IPS-15b (cell line): ENCODE measurements around the gene RAD51B.

Source experiments
- H3K27me3 ChIP-seq: one replicate; pipeline ENCODE4 v1.6.1; 2013; ENCODE audit warnings: low read length; ENCODE audit not compliant: control insufficient read depth, insufficient read depth
- H3K36me3 ChIP-seq: one replicate; pipeline ENCODE4 v1.6.1; 2013; ENCODE audit warnings: low read length; ENCODE audit not compliant: control insufficient read depth, insufficient read depth
- H3K4me1 ChIP-seq: one replicate; pipeline ENCODE4 v1.6.1; 2013; ENCODE audit warnings: mild to moderate bottlenecking, low read length; ENCODE audit not compliant: control insufficient read depth, insufficient read depth
- H3K4me3 ChIP-seq: one replicate; pipeline ENCODE4 v1.5.1; 2013; ENCODE audit warnings: low read depth, low read length
- H3K9ac ChIP-seq: one replicate; pipeline ENCODE4 v1.6.1; 2013; ENCODE audit warnings: low read depth, mild to moderate bottlenecking, low read length
- H3K9me3 ChIP-seq: one replicate; pipeline ENCODE4 v1.6.1; 2013; ENCODE audit warnings: mild to moderate bottlenecking, low read length; ENCODE audit not compliant: control insufficient read depth, insufficient read depth

Gene RAD51B

GRCh38 chr14:68513137-68513536 is 693.6 kb downstream of the RAD51B start:
- Histone ChIP-seq H3K4me3 (no peak overlapping the region), H3K9me3 (no peaks in the 10 kb centered on the region), H3K9ac (no peak overlapping the region), H3K27me3 (no peaks in the 10 kb centered on the region), H3K4me1 (no peaks in the 10 kb centered on the region), H3K36me3 (no peaks in the 10 kb centered on the region)

DNA sequence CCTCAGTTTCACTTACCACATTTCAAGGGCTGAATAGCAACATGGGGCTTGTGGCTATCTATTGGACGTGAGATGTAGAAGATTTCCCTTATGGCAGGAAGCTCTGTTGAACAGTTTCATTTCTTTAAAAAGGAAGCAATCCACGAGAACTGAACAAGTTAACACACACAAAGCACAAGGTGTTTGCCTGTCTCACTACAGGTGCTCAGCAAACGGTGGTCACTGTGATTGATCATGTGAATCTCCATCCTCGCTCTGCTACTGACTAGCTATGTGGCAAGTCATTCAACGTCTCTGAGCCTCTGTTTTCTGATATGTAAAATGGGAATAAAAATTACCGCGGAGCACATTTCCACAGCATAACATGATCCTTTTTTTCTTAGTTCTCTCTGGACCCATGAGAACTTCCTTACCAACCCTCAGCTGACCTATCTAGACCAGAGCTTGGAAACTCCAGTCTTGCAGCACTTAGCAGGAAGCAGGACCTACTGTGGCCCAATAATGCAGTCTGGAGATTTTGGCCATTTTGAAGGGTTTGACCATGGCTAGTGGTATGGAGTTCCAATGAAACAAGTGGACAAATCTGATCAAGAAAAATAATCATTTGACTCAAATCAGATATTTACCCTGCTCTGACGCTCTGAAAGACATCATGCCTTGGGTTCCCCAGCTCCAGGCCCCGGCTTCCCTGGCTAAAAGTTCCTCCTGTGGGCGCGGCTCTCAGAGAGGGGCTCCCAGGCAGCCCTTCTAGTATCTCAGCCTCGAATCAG is 694.4 kb downstream of the RAD51B start:
- H3K36me3 ChIP-seq: no peaks in the 10 kb centered on the region

DNA sequence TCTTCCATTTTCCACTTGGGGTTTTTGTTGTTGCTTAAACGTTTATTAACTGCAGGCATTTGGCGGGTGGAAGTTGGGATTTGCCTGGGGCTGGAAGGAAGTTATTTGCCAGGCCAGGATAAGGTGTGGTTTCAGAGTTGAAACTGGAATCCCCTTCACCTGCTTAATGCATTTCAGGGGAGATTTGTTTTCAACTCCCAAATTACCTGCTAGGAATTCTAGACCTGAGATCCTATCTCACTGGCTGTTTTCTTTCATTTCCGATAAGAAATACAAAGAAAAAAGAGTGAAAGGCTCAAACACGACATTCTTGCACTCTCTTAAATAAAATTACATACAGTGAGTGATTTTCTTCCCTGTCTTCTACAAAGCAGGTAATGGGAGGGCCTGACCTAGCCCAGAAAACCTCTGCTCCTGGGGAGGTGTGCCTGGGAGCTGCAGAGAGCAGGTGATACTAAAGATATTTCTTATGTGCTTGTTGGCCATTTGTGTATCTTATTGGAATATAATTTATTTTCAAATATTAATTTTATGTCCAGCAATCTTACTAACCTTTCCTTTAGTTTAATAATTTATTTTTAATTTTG is 695.1 kb downstream of the RAD51B start:
- Histone ChIP-seq H3K4me3 (no peak overlapping the region), H3K4me1 (no peaks in the 10 kb centered on the region), H3K9me3 (no peaks in the 10 kb centered on the region), H3K9ac (no peak overlapping the region), H3K36me3 (no peaks in the 10 kb centered on the region), H3K27me3 (no peaks in the 10 kb centered on the region)

More for the DNA sequence above, 694.4 kb downstream of the RAD51B start:
- Histone ChIP-seq H3K9me3 (no peaks in the 10 kb centered on the region), H3K4me3 (no peak overlapping the region), H3K27me3 (no peaks in the 10 kb centered on the region), H3K4me1 (no peaks in the 10 kb centered on the region), H3K9ac (no peak overlapping the region)

DNA sequence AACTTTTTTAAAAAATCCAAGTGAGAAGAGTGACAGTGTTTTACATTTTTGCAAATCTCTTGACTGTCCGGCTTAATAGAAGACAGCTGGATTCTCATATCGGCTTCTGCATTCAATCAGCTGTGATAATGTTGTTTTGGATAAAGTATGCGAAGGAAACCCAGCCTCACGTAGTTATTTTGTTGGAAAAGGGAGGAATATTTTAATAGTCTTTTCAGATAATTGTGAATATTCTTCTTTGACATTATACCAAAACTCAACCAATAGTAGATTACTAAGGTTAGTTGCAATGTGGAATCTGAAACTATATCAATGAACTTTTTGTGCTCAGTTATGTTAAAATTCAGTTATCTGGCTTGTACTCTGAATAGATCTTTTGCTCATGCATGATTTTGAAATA is 696.8 kb downstream of the RAD51B start:
- Histone ChIP-seq H3K4me3 (no peak overlapping the region), H3K36me3 (no peaks in the 10 kb centered on the region), H3K27me3 (no peaks in the 10 kb centered on the region), H3K4me1 (peaks cover 7% of the 10 kb centered on the region), H3K9me3 (no peaks in the 10 kb centered on the region), H3K9ac (no peak overlapping the region)

- Histone ChIP-seq H3K36me3 (no peaks in the 10 kb centered on the region), H3K27me3 (no peaks in the 10 kb centered on the region), H3K9me3 (no peaks in the 10 kb centered on the region), H3K4me3 (no peak overlapping the region), H3K9ac (no peak overlapping the region), H3K4me1 (peaks cover 10% of the 10 kb centered on the region)
Observed at GRCh38 chr14:68518166-68518565, 698.6 kb downstream of the RAD51B start.

DNA sequence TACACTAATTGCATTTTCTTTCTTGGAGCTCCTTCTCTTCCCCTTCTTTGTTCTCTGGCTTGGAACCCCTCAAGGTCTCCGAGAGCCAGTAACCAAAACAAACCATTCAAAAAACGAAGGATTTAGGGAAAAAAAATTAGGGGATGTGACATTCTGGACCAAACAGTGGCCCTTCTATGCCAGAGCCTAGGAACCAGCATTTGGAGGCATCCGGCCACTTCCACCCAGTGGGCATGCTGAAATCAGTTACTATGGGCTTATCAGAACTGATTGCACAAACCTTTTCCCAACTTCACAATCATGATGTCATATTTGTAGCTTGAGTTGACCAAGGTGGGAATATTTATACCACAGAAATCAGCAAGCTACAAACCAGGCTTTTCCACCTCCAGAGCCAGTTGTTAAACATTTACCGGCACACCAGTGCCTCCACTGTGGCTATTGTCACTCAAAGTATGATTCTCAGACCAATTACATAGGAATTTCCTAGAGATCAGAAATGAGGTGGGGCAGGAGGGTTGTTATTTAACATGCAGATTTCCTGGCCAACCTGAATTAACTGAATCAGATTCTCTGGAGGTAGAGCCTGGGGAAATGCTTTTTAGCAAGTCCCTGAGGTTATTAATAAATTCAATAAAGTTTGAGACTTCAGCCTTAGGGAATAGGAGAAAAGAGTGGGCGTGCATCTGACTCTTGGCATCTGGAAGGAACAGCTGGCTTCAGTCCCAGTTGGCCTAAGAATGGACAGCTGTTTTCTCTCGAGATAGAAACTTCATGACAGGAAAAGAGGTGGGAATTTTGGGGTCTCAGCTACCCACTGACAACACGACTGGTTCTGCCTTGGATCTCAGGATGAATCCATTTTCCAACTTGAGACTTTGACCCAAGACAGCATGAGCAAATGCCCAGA is 699.4 kb downstream of the RAD51B start:
- peaks cover 10% of the 10 kb centered on the region for H3K4me1 ChIP-seq
- no peaks in the 10 kb centered on the region for H3K36me3 ChIP-seq
- H3K9ac ChIP-seq: no peak overlapping the region
- no peaks in the 10 kb centered on the region for H3K27me3 ChIP-seq
- H3K9me3 ChIP-seq: no peaks in the 10 kb centered on the region
- no peak overlapping the region for H3K4me3 ChIP-seq

DNA sequence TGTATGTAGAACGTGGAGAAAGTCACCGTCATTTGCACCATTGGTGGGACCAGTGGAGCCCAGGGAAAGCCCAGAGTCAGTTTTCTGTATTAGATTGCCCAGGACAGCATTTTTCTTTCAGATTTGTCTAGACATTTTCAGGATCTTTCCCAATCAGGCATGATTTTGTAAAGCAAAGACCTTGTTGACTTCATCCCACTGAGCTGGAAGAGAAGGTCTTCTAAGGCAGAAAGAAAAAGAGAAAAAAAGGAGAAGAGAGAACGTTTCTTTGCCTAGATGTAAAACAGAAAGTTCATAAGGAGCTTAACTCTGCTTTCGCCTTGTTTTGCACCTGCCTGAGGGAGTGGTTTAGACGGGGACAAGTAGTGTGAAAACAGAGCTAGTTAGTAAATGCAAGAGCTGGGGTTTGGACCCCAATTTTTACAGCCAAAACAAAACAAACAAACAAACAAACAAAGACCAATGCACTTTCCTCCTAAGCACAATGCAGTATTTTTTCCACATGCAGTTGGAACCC is 700.1 kb downstream of the RAD51B start:
- Histone ChIP-seq H3K27me3 (no peaks in the 10 kb centered on the region), H3K9ac (no peak overlapping the region), H3K4me1 (peaks cover 10% of the 10 kb centered on the region)

GRCh38 chr14:68520637-68521556 is 701.3 kb downstream of the RAD51B start:
- H3K27me3 ChIP-seq: no peaks in the 10 kb centered on the region
- no peaks in the 10 kb centered on the region for H3K9me3 ChIP-seq
- no peaks in the 10 kb centered on the region for H3K36me3 ChIP-seq
- peaks cover 10% of the 10 kb centered on the region for H3K4me1 ChIP-seq
- no peak overlapping the region for H3K4me3 ChIP-seq
- H3K9ac ChIP-seq: no peak overlapping the region

More for the DNA sequence above, 700.1 kb downstream of the RAD51B start:
- Histone ChIP-seq H3K4me3 (no peak overlapping the region), H3K9me3 (no peaks in the 10 kb centered on the region), H3K36me3 (no peaks in the 10 kb centered on the region)

- no peak overlapping the region for H3K9ac ChIP-seq
- no peaks in the 10 kb centered on the region for H3K27me3 ChIP-seq
- peaks cover 10% of the 10 kb centered on the region for H3K4me1 ChIP-seq
- H3K4me3 ChIP-seq: no peak overlapping the region
- no peaks in the 10 kb centered on the region for H3K9me3 ChIP-seq
- H3K36me3 ChIP-seq: no peaks in the 10 kb centered on the region
Observed at GRCh38 chr14:68521557-68521901, 702.0 kb downstream of the RAD51B start.

- Histone ChIP-seq H3K4me3 (no peak overlapping the region), H3K36me3 (no peaks in the 10 kb centered on the region), H3K27me3 (no peaks in the 10 kb centered on the region), H3K9me3 (no peaks in the 10 kb centered on the region), H3K9ac (no peak overlapping the region), H3K4me1 (peaks cover 12% of the 10 kb centered on the region)
Observed at GRCh38 chr14:68521961-68522509, 702.5 kb downstream of the RAD51B start.
